ENCODE measurements around the gene STUB1.

STUB1 gene

DNA sequence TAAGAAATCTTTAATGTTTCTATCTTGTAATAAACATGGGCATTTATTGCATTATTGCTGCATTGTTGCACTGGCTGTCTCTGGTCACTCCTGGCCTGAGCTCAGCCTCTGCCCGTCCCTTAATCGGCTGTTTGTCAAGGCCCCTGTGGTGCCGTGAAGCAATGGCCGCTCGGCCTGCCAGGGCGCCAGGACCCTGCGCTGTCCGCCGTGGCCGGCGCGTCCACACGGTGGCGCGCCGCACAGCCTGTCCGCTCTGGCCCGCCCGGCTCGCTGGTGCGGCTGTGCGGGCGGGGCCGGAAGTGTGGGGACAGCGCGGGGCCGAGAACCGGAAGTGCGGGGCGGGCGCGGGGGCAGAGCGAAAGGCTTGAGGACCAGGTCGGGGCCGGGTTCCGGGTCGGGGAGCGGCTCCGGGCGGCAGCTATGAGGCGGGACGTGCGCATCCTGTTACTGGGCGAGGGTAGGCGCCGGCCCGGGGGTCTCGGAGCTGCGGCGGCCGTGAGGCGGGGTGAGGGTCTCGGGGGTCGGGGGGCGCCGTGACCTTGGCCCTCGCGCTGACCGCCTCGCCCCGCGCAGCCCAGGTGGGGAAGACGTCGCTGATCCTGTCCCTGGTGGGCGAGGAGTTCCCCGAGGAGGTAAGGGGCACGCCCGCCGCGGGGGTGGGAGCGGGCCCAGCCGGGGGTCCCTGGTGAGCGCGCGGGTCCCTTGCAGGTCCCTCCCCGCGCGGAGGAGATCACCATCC is 12.3 kb upstream of the STUB1 start, which contains the start of gene RHOT2:
TSS of gene RHOT2 (plus strand) at position 353 of the 739 bp plus-strand sequence. CDS start at position 421, 68 bp downstream.
- peak; percentile 96 for DNase-seq

GRCh38 chr16:668519-669171 is 11.6 kb upstream of the STUB1 start:
- DNase-seq, result no peak

GRCh38 chr16:669666-670065 is 10.5 kb upstream of the STUB1 start:
- no peak for DNase-seq

DNA sequence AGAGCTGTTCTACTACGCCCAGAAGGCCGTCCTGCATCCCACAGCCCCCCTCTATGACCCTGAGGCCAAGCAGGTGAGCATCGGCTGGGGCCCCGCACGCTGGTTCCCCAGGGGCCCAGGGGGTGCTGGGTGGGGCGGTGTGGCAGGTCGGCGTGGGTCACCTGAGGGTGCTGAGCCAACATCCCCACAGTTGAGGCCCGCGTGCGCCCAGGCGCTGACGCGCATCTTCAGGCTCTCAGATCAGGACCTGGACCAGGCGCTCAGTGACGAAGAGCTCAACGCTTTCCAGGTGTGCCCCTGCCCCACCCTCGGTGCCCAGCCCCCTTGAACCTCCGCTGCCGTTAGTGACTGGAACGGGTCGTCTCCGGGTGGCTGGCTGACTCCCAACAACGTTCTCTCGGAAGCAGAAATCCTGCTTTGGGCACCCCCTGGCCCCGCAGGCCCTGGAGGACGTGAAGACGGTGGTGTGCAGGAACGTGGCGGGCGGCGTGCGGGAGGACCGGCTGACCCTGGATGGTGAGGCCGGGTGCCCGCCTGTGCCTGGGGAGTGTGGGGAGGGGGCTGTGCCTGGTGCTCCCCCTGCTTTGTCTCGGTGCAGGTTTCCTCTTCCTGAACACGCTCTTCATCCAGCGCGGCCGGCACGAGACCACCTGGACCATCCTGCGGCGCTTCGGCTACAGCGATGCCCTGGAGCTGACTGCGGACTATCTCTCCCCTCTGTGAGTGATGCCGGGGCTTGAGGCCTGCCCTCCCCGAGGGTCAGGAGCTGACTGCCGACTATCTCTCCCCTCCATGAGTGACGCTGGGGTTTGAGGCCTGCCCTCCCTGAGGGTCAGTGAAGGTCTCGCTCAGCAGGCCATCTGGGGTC is 9.5 kb upstream of the STUB1 start:
- no peak for DNase-seq

DNA sequence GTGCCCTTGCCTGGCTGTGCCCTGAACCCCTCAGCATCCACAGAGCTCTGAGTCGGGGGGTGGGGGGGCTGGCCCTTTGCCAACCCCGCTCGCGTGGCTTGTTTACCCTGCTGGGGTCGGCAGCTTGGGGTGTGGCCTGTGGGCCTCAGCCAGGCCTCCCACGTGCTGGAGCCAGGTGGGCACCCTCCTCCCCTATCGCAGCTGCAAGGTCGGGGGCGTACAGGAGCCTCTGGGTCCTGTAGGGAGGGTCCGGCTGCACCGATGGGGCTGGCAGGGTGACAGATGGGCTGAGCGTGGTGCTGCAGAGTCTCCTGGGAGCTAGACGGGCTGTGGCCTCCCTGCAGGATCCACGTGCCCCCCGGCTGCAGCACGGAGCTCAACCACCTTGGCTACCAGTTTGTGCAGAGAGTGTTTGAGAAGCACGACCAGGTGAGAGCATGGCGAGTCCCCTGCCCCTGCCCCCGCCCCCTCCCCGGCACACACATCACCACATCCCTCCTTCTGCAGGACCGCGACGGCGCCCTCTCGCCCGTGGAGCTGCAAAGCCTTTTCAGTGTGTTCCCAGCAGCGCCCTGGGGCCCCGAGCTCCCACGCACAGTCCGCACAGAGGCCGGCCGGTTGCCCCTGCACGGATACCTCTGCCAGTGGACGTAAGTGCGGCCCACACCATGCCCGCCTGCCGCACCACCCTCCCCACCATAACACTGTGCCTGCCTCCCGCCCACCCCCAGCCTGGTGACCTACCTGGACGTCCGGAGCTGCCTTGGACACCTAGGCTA is 8.7 kb upstream of the STUB1 start:
- DNase-seq, result no peak

DNA sequence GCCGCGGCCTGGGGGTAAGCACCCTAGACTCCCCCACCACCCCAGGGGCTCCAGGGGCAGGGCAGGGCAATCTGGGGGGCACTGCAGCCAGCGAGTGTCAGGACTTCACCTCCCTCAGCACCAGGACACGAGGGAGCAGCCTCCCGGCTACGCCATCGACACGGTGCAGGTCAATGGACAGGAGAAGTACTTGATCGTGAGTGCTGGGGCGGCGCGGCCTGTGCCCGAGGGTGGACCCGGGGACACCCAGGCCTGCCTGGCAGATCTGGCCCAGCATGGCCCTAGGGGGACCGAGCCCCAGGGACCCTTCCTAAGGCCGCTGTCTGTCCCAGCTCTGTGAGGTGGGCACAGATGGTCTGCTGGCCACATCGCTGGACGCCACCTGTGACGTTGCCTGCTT is 7.8 kb upstream of the STUB1 start:
- DNase-seq, result no peak

DNA sequence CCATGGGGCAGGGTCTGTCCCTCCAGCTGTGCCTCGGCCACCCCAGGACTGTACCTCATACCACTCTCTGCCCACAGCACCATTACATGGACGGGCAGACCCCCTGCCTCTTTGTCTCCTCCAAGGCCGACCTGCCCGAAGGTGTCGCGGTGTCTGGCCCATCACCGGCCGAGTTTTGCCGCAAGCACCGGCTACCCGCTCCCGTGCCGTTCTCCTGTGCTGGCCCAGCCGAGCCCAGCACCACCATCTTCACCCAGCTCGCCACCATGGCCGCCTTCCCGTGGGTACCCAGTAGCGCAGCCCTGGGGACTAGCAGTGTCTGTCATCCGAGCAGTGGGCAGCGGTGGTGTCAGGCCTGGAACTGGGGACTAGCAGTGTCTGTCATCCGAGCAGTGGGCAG is 7.4 kb upstream of the STUB1 start:
- no peak for DNase-seq

DNA sequence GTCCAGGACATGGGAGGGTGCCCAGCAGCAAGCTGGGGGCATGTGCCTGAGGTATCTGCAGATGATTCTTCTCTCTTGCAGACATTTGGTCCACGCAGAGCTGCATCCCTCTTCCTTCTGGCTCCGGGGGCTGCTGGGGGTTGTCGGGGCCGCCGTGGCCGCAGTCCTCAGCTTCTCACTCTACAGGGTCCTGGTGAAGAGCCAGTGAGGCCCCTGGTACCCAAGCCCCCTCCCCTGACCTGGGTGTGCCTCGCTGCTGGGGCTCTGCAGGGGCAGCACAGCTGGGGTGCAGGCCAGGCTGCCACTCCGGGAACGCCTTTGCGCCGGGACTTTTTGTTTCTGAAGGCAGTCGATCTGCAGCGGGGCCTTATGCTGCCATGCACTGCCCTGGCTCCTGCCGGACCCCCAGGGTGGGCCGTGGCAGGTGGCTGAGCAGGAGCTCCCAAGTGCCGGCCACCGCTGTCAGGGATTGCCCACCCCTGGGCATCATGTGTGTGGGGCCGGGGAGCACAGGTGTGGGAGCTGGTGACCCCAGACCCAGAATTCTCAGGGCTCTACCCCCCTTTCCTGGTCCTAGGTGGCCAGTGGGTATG is 6.7 kb upstream of the STUB1 start:
- DNase-seq, result no peak

- DNase-seq, result no peak
Measured at GRCh38 chr16:674214-674881, 5.9 kb upstream of the STUB1 start.

GRCh38 chr16:674968-675883 is 5.0 kb upstream of the STUB1 start, which contains the start of gene RHBDL1:
TSS of gene RHBDL1 (plus strand) at chr16:675671. CDS start at chr16:675791, 120 bp downstream.
- no peak for DNase-seq

DNA sequence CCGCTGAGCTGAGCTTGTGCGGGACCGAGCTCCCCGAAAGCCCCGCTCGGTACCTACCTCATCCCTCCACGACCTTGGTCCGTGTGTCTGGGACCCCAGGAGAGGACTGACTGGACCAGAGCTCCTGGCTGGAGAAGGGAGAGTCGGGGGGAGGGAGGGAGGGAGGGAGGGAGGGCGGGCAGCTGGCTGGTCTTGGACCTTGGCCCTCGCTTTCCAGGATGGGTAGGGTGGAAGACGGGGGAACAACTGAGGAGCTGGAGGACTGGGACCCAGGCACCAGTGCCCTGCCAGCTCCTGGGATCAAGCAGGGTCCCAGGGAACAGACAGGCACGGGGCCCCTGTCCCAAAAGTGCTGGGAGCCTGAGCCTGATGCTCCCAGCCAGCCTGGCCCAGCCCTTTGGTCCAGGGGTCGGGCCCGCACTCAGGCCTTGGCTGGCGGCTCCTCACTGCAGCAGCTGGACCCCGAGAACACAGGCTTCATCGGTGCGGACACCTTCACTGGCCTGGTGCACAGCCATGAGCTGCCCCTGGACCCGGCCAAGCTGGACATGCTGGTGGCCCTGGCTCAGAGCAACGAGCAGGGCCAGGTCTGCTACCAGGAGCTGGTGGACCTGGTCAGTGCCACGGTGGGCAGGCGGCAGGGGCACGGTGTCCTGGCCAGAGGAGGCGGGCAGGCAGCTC is 4.2 kb upstream of the STUB1 start:
- no peak for DNase-seq

DNA sequence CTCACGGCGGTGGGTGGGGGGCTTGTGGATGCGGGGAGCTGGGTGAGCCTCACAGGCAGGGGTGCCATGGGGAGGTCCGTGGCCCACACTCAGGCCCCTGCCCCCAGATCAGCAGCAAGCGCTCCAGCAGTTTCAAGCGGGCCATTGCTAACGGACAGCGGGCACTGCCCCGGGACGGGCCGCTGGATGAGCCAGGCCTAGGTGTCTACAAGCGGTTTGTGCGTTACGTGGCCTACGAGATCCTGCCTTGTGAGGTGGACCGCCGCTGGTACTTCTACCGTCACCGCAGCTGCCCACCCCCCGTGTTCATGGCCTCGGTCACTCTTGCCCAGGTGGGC is 3.7 kb upstream of the STUB1 start:
- DNase-seq, result no peak

- no peak for DNase-seq
Measured at GRCh38 chr16:676913-677312, 3.3 kb upstream of the STUB1 start.

DNA sequence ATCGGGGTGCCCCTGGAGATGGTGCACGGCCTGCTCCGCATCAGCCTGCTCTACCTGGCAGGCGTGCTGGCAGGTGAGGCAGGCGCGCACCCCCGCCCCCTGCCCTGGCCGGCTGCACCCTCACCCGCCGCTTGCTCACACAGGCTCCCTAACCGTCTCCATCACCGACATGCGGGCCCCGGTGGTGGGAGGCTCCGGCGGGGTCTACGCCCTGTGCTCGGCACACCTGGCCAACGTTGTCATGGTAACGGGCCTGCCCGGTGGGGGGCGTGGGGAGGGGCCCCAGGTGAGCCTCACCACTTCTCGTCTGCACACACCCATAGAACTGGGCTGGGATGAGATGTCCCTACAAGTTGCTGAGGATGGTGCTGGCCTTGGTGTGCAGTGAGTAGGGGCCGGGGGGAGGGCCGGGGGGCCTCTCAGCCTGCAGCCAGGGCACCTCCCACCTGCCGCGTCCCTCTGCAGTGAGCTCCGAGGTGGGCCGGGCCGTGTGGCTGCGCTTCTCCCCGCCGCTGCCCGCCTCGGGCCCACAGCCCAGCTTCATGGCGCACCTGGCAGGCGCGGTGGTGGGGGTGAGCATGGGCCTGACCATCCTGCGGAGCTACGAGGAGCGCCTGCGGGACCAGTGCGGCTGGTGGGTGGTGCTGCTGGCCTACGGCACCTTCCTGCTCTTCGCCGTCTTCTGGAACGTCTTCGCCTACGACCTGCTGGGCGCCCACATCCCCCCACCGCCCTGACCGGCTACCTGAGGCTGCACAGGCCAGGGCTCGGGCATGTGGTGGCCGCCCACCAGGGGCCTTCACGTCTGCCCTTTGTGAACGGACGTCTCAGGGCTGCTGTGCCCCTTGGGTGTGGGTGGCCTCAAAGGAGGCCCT is 2.7 kb upstream of the STUB1 start:
- DNase-seq, result no peak

DNA sequence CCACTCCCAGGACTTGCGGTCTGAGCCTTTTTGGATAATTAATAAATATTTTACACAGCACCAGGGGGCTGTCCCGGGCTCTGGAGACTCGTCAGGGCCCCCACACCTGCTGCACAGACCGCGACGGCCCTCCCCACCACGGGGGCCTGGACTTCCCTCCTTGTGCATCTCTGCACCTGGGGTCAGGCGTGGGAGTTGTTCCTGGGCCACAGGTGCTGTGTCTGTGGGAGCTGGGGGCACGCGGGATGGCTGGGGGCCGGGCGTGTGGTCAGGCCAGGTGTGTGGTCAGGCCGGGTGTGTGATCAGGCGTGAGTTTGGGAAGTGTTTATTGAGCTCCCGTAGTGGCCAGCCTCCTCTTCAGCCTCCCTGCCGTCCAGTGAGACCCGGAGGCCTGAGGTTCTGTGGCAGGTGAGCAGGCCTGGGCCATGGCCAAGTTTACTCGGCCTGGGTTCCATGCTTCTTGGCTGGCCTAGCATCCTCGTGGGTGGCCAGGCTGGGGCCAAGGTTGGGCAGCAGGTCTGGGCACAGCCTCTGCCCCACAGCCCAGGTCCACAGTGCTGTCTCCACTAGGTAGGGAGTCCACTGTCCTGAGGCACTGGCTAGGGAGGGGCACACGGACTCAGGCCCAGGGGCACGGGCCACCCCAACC is 1.9 kb upstream of the STUB1 start:
- DNase-seq, result no peak

DNA sequence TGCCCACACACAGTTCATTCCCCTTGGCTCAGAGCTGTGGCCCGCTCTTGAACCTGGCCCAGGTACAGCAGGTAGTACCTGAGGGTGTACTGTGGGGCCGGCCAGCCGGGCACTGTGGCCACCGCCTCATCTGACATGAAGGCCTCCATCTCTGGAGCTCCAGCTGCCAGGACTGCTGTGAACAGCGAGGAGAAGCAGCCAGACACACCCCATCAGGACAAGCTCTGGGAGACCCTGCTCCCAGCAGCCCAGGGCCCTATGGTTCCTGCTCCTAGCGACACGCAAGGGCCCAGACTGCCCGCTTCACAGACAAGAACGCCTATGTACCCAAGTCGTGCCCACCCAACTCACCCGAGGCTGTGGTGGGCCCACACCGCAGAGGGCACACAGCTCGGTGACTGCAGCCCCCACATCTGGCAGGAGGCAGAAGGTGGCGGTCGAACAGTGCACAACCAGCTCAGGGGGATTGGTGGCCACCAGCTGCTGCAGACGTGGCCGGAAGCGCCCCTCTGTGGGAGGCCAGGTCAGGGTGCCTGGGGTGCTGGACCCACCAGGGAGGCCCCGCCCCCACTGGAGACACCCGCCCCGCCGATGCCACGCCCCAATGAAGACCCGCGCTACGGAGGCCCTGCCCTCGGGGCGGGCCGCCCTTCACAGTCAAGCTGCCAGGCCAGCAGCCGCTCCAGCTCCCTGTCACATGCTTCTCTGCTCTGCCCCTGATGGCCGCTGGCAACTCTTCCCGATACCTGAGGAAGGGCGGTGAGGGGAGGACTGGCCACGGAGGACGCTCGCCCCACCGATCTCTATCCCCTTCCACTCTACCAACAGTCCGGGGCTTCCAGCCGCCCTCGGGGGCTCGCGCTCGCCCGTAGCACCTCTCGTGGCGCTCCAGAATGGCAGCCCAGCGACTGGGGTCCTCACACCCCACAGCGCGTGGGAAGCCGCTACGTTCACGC is 1.1 kb upstream of the STUB1 start:
- peak; percentile 72 for DNase-seq

DNA sequence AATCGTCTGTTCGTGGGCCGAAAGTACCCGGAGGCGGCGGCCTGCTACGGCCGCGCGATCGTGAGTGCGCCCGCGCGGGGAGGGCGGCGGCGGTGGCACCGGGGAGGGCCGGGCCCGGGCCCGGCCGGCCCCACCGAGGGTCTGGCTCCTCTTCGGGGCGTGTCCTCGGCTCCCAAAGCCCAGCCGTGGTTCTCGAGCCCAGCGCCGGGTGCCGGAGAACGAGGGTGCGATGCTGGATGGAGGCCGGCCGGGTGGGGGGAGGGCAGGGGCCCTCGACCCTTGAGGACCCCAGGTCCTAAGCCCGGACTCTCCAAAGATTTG is 375 bp downstream of the STUB1 start:
- no peak for DNase-seq

All from activated CD4-positive, alpha-beta T cell treated with anti-CD3 and anti-CD28 coated beads, Interleukin-10, Interleukin-2, amounts not matched to agents 100 ng/mL and 50 ng/mL, durations not matched to agents 16 hours and 8 hours (primary cell).